A204.1 (cell line): ENCODE measurements around the gene RAI1.

Experiments used
- FAIRE-seq: peaks from 2 replicates; lab custom pipeline; 2012; peaks lifted over from hg19 to GRCh38; lab: Jason Lieb, UNC

RAI1 gene

DNA sequence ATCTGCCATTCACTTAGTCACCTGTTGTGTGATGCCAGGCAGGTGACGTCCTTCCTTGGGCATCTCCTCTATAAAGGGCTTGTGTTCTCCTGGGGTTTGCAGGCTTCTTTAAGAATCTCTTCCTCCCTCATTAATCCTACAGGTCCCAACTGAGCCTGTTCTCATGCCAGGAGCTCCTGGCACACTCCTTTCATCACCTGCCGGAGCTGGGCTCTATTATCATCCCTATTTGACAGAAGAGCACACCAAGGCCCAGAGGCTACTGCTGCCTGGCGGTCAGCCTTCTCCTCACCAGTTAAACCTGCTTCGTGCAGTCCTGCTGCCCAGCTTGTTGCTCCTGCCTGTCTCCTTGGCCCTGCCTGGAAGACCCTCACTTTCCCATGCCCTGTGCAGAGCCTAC is 51.2 kb downstream of the RAI1 start:
- no peak for FAIRE-seq

DNA sequence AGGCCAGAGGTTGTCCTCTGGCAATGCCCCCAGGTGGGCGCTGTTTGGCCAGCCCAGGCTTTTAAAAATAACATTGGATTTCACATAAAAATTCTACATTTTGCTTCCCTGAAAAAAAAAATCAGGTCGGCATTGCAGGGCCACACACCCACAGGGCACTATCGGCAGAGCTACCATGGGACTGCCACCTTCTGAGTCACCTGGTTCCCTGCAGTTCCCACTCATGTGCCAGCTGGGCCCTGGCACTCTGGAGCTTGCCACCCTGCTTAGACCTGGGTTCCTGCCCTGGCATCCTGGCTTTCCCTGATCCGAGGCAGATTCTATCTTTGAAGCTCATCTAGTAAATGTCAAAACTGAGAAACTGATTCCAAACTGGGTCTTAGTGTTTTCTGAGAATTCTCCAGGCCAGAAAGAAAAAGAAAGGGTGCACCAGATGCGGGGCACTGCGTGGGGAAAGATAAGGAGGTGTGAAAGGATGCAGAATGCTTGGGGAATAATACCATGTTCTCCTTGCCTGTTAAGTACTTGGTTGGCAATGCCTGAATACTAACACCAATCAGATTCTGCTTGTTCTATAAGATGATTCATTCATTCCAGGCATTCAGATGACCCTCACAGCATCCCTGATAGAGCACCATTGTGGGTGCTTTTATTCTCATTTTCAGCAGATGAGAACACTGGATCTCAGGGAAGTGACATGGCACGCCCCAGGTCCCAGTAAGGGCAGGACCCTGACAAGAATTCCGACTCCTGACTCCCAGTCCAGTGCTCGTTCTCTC is 51.8 kb downstream of the RAI1 start:
- no peak for FAIRE-seq

DNA sequence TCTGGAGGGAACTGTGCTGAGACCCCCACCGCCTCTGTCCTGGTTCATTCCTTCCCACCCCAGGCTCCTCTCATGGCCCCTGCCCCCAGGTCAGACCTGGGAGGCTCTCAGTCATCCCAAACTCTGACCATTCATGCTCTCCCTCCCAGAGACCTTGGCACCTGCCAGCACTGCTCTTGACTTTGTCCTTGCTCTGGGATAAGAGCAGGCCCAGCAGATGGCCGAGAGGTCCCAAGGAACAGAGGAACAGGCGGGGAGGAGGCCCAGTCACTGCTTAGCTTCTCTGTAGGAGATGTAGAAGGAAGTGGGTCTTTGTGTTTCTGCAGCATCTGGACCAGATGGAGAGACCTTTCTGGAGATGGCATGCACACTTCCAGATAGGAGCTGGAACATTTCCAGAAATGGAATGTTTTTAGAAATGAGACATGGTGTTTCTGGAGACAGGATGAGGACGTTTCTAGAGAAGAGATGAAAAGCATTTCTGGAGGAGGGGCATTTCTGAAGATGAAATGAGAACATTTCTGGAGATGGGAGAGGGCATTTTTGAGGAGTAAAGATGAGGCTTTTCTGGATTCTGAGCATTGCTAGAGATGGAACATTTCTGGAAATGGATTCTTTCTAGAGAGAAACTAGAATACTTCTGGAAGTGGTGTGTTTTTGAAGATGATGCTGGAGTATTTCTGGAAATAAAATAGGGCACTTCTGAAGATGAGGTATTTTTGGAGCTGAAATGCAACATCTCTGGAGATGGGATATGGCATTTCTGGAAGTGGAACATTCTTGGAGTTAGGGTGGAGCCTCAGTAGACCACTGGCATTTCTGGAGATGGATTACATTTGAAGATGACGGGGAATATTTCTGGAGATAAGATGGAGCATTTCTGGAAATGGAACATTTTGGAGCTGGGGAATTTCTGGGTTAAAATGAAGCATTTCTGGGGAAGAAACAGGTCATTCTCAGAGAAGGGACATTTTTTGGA is 55.2 kb downstream of the RAI1 start:
- no peak for FAIRE-seq

DNA sequence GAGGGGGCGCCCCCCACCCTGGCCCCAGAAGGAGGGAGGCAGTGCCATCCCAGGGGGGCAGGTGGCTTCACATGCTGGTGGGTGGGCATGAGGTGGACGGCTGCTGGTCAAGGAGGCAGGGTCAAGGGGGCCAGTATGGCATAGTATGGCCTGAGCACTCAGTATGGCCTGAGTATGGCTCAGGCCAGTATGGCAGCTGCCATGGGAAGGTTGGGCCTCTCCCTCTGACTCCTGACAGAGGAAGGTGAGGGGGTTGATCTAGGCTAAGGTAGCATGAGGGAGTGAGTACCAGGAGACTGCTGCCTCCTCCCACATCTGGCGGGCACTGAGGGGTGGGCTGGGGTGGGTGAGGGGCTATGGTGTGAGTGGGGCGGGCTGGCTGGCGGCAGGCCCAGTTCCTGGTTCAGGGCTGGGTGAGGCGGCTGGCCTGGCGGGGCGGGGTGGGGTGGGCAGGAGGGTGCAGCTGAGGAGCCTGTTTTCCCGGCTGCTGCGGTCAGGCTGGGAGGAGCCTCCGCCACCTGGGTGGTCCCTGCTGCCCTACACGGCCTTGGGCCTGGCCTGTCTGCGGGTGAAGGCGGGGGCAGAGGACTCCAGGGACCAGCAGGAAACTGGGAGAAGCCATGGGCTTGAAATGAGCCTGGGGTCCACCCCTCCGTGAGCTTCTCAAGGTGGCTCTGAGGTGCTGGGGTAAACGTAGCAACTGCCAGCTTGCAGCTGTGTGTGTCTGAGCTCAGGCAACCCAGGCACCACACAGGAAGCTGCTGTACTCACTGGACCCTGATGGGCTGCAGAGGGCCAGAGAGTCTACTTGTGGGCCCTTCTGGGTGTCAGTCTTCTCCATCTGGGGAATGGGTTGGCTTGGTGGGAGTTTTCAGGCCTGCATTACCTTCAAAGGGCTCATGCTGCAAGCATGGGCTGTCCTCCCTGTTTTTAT is 57.0 kb downstream of the RAI1 start:
- no peak for FAIRE-seq

DNA sequence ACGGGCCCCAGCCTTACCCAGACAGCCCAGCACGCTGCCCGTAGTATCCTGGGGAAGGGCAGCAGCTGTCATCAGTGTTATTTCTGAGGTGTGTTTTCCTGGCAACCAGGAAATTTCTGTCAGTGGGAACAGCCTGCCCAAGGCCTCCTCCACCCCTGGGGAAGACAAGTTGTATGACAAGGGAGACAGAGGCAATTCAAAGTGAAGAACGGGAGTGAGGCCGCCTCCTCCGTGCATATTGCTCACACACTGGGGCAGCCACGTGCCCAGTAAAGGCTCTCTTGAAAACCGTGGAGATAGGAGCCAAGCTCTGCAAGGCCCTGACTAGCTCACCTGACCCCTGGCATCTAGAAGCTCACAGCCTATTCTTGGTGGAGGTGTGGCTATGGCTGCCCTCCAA is 57.6 kb downstream of the RAI1 start:
- no peak for FAIRE-seq

DNA sequence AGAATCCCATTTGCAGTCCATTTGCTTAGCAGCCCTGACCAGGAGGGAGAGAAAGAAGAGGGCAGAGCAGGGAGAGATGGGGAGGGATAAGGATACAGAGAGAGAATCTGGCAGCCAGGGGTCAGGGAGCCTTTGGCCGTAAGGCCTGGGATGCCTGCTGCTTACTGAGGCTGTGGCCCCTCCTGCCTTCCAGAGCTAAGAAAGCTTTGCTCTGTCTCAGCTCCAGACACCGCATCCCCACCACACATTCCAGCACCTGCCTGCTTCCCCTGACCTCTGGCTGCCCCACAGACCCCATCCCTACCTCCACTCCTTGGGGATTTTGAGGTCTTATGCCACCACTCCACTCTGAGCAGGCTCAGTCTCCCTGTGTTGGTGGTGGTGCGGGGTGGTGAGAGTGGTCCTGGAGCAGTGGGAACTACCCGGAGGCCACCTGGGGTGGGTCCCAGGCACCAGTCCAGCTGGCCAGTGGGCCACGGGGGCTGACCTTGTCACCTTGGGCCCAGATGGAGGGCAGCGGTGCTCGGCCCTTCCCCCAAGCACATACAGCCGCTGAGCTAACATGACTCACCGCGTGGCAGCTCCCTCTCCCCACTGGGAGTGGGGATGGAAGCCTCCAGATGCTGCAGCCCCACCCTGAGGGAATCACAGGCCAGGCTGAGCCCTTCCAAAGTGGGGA is 58.3 kb downstream of the RAI1 start:
- no peak for FAIRE-seq

DNA sequence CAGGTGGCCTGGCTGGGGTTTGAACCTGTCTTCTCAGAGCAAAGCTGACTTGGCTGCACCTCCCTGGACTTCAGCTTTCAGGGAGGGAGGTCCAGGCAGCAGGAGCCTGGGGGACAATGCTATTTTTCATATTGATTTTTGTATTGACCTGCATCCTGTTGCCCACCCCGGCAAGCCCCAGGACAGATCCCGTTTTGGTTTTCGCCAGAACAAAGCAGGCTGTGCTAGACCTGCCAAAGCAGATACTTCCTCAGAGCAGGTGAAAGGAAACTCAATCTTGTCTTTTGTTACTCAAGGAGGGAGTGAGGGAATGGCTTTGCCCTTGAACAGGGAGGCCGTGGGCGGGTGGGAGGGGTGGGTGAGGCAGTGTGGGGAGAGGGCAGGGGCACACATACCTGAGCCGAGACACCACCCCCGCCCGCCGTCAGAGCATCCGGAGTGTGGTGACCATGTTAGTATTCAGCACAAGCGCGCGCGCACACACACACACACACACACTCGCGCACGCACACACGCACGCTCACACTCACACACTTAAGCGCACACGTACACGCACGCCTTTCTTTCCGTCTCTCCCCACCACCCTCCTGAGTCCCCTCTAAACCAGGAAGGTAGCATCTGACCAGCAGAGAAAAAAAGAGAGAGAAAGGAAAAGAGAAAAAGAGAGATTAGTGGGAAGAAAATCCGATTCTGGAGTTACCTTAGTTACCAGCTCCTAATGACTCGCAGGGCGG is 59.5 kb downstream of the RAI1 start:
- FAIRE-seq, result no peak

DNA sequence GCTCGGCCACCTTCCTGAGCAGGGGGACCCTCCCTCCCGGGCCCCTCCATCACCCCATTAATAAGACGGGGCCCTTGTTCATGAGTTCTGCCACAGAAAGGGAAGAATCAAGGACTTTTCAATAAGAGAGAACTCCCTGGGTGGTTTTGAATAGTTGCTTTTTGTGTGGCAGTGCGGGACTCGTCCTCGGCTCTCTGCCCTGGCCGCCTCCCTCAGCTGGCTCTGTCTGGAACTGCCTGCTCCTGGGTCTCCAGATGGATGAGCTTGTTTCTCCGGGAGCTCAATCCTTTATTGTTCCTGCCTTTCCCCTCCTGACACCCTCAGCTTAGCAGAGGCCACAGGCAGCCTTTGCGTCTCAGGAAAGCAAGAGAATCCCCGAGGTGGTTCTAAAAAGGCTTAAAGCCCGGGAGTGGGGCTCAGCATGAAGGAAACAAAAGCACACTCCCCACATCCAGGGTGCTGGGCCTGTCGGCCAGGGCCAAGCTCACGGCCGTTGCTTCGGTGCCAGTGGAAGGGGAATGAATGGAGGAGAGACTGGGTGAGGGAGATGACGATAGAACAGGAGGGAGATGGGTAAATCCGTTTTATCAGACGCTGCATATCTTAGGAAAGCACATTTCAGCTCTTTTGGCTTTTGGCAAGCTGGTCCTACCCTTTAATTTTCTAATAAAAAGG is 60.2 kb downstream of the RAI1 start:
- FAIRE-seq, result no peak

DNA sequence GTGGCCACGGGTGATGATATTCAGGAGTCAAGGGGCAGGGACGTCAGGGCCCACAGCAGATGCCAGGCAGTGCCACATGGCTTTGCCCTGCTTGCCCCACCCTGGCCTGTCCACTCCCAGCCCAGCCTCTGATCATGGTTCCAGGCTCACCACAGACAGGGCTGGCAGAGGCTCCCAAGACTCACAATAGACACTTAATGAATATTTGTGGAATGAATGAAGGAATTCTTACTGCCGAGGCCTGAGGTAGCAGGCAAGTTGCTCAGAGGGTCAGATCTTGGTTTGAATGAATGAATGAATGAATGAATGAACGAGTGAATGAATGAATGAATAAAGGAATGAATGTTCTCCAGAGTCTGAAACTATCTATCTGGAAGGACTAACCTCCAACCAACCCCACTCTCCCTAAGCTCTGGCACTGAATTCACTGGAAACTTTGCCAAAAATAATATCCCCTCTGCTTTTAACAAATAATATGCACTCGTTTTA is 60.9 kb downstream of the RAI1 start:
- no peak for FAIRE-seq

DNA sequence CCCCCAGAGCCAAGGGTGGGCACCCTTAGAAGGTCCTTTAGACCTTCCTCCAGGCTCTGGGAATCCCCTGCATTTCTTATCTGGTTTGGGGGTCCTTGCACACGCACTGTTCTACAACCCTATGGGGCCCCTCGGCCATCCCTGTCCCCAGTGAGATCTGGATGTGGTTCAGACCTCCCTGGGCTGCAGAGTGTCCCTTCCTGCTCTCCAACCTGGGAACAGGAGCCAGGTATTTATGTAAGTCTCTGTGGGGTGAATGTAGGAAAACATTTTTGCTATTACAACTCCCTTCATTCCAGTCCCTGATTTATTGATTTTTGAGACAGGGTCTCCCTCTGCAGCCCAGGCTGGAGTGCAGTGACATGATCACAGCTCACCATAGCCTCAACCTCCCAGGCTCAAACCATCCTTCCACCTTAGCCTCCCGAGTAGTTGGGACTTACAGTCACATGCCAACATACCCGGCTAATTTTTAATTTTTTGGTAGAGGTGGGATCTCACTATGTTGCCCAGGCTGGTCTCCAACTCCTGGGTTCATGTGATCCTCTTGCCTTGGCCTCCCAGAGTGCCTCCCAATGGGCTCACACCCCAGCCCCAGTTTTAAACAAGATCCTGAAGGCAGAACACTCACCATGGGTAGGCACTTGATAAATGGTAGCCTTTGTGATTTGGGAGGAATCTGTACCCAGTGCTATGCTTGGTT is 61.6 kb downstream of the RAI1 start:
- no peak for FAIRE-seq

DNA sequence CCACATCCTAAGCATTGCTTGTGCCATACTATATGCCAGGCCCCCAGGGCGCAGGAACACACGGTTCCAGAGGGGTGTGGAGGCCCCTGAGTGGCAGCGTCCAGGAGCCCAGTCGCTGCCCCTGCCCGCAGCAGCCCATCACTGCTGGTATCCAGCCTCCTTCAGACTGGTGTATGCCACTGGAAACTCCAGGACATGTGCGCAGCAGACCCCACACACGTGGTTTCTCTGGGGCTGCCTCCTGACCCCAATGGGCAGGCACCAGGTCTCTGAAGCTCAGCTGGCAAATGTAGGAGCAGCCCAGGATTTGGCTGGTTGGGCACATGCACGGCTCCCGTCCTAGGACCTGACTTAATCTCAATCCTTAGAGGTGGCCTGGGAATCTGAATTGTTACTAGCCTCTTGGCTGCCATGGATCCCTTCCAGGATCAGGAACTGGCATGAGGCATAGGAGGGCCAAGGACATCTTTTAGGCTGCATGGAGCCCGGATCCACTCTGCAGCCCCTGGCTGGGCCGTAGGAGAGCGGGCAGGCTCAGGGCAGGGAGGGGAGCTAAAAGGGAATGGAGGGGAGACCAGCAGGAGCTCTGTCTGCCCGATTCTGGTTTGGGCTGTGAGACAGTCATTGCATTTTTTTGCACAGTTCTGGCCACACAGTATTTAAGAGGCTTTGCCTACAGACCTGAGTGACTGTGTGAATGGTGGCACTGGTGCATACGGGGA is 62.3 kb downstream of the RAI1 start:
- FAIRE-seq, result no peak

DNA sequence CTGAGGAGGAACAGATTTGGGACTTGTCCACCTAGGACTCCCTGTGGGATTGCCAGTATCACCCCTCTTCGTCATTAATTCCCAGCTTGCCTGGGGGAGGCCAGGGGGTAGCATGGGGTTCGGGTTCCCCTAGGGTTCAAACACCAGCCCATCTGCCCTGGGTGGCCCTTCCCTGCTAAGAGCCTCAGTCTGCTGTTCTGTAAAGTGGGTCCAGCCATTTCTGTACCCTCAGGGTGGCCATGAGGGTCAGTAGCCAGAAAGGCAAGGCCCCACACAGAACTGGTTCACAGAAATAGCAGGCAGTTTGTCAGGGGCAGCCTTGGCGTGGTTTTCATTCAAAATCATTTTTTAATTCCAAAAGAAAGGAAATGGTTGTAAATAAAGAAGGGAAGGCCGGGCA is 62.9 kb downstream of the RAI1 start:
- FAIRE-seq, result no peak

DNA sequence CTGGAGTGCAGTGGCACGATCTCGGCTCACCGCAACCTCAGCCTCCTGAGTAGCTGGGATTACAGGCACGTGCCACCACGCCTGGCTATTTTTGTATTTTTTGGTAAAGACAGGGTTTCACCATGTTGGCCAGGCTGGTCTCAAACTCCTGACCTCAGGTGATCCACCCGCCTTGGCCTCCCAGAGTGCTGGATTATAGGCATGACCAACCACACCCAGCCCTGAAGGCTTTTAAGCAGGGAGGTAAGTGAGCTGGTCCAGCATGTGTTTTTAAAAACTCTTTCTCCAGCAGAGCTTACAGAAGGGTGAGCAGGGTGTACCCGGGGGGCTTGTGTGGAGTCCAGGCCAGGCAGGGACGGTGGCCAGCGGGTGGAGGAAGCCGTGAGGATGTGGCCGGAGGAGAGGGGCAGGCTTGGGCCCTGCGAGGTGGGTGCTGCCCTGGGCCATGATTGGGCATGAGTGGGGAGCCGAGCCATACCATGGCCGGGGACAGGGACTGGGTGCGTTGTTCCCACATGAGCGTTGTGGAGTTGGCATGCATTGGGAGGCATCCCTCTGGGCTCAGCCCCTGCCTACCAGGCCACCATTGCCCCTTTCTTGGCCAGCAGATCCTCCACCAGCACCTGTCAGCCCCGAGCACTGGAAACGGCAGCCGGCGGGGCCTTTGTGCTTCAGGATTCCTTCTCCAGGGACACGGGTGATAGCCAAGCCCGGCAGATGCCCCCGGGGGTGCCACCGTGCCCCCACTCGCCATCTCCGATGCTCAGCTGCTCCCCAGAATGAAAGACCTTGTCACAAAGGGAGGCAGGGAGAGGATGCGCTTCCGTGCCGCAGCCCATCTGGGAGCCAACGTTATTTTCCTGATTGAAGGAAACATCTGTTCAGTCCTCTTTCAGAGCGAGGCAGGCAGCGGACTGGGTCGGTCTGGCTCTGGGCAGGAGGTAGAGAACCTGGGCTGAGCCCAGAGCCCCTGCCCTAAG is 64.5 kb downstream of the RAI1 start:
- no peak for FAIRE-seq

DNA sequence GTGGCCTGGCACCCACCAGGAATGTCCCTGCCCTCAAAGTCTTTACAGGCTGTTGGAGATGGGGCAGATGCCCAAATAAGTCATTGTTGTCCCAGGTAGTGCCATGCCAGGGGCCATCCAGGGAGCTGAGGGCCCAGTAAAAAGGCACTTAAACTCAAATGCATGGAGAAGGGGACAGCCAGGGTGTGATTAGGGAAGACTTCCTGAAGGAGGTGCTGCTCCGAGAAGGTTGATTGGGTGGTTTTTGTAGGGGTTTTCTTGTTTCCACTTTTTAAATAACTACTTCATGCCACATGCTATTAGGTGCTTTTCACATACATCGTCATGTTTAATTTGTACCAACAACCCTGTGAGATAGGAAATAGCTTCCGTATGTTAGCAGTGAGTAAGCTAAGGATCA is 66.9 kb downstream of the RAI1 start:
- FAIRE-seq, result no peak

DNA sequence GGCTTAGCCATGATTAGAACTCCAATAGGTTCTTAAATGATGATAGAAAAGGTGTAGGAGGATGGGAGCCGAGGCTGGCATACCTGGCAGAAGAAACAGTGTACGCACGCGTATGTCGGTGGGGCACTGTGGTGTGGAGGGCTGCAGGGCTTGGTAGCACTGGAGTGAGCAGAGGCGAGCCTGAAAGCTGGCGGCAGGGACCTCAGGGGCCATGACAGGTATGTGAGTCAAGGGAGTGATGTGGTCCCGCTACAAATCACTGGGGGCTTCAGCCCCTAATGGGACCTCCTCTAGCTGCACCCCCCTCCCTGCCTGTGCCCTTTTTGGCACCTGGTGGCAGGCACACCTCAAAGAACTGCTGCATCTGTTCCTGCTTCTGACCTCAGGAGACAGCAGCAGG is 67.3 kb downstream of the RAI1 start:
- FAIRE-seq, result no peak

DNA sequence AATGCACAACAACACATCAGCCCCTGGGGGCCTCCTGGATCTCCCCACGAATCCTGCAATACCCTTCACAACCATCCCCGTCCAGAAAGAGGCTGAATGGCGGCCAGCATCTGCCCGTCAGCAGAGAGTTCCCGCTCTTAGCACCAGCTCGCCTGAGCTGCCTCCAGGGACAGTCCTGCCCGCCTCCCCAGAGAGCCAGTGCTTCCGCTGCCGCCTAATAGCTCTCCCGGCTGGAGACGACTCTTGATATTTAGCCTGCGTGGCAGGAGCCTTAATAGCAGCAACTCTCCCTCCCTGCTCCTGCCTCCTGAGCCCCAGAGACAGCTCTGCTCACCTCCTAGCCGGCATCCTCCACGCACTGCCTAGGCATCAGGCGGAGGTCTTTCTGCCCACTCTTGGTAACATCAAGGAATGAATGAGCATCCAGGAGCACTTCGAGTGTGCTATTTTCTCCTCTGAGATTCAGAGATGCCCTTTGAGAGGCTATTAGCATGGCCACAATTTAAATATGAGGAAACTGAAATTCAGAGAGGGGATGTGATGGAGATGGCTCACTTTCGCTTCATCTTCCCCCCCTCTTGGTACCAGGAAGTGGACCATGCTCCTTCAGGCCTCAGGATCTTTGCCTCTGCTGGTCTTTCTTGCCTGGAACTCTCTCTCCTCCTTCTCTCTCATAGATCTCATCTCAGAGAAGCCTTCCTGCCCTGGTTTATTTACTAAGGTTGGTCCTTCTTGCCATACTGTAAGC is 67.9 kb downstream of the RAI1 start:
- no peak for FAIRE-seq

DNA sequence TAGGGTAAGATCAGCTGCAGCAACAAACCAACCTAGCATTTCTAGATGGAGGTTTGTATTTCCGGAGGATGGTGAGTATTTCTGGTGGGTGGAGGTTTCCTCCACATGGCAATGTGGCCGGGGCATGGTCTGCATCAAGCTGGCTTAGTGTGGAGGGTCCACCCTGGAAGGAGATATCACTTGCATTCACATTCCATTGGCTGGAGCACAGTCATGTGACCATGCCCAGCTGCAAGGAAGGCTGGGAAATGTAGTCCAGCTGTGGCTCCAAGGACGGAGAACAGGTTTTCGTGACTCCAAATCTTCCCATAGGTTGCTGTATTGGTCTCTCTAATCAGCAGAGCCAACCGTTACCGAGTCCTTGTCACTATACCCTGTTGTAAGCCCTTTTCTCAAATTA is 68.7 kb downstream of the RAI1 start:
- no peak for FAIRE-seq
